Left lung (tissue), 10 donors: Measurements from ENCODE around the gene EFTUD2. TPM values are rescaled to one million over a fixed set of nuclear protein-coding genes. Genes with fewer than 3 reads are reported as not detected.

ENCODE experiments used
- ATAC-seq: fragments of 200-7000 bp; cut with Tn5 transposase; one replicate; pipeline ENCODE4 v1.9.1; 2020; ENCODE audit warnings: moderate library complexity
- DNase-seq, 4 donors: peaks; one replicate each; pipeline ENCODE4 v3.0.0-alpha.2; 2013 to 2020
- H3K27ac ChIP-seq, 2 donors: fragments of 200-600 bp; sonication (generic) in 1 of 2; one replicate each; pipeline versions ENCODE4 v1.5.0 to v1.8.0; 2020 to 2021
- H3K27me3 ChIP-seq, 2 donors: fragments of 200-600 bp; sonication (generic) in 1 of 2; one replicate each; pipeline versions ENCODE4 v1.5.0 to v1.8.0; 2020 to 2021
- H3K36me3 ChIP-seq, 2 donors: fragments of 200-600 bp; sonication (generic) in 1 of 2; one replicate each; pipeline versions ENCODE4 v1.5.0 to v1.8.0; 2020 to 2021
- H3K4me1 ChIP-seq, 2 donors: fragments of 200-600 bp; one replicate each; pipeline ENCODE4 v1.8.0; 2021
- H3K4me3 ChIP-seq, 2 donors: fragments of 200-600 bp; sonication (generic) in 1 of 2; one replicate each; pipeline versions ENCODE4 v1.5.0 to v1.8.0; 2020 to 2021; ENCODE audit warnings: mild to moderate bottlenecking in 1 of 2
- H3K9me3 ChIP-seq, 2 donors: fragments of 200-600 bp; sonication (generic) in 1 of 2; one replicate each; pipeline versions ENCODE4 v1.5.0 to v1.8.0; 2020 to 2021
- CTCF ChIP-seq, 2 donors: fragments of 200-600 bp; sonication (generic) in 1 of 2; IDR thresholded peaks; one replicate each; pipeline versions ENCODE4 v1.5.0 to v1.8.0; 2021; ENCODE audit warnings: antibody characterized with exemption in 2 of 2
- intact Hi-C, 2 donors: fragments of 100-400 bp; cut with DNase I; formaldehyde crosslinking; loops; one replicate each; pipeline versions ENCODE4 v1.11.2 to v1.14.2; 2022
- microRNA-seq, 2 donors: library from miRNA; unstranded; fragments of <30 nt; microRNA quantifications; one replicate each; pipeline ENCODE4, GENCODE V29; 2019
- polyA plus RNA-seq, 6 donors: library from polyadenylated mRNA; unstranded; fragments of 120-200 nt; gene quantifications; one replicate each; pipeline ENCODE4 v1.2.1, GENCODE V29; 2013; ENCODE audit not compliant: insufficient read length in 6 of 6
- total RNA-seq, 2 donors: library from RNA; stranded (reverse); fragmentation: NEBNext Ultra II Directional; extraction: Animal tissue kit (Norgen Biotek cat#: 25700); gene quantifications; one replicate each; pipeline ENCODE4 v1.2.1, GENCODE V29; 2021
- donor health status: DM: no; HTN: yes; CAD: no.
- donor health status: DM: no; HTN: no; CAD: no.

Gene EFTUD2
- total and polyA plus RNA-seq, 8 donors = 83.4 to 112 (median 95.1) TPM

GRCh38 chr17:44804302-44805089 is 94.7 kb downstream of the EFTUD2 start:
- H3K27me3 ChIP-seq = no peaks in the 10 kb centered on the region
- ATAC-seq (no peak), DNase-seq (no peak)
- TF ChIP-seq CTCF (IDR thresholded peaks at IDR 0.05) = no peak
- no peaks in the 10 kb centered on the region for H3K36me3 ChIP-seq
- H3K27ac ChIP-seq = no peak overlapping the region
- H3K4me1 ChIP-seq = no peaks in the 10 kb centered on the region
- intact Hi-C loops = no loop called here
- no peak overlapping the region for H3K4me3 ChIP-seq
- H3K9me3 ChIP-seq = no peaks in the 10 kb centered on the region

GRCh38 chr17:44801880-44802279 is 97.4 kb downstream of the EFTUD2 start:
- no peaks in the 10 kb centered on the region for H3K36me3 ChIP-seq
- H3K9me3 ChIP-seq = no peaks in the 10 kb centered on the region
- H3K27ac ChIP-seq = no peak overlapping the region
- TF ChIP-seq CTCF (IDR thresholded peaks at IDR 0.05) = no peak
- no peak overlapping the region for H3K4me3 ChIP-seq
- no peak for ATAC-seq
- H3K4me1 ChIP-seq = no peaks in the 10 kb centered on the region
- H3K27me3 ChIP-seq = no peaks in the 10 kb centered on the region
- intact Hi-C loops = no loop called here
- DNase-seq = no peak

Small RNAs within 50 kb of the gene (microRNA-seq; reads per million reads assigned to microRNA genes)
- gene MIR6783 = 0 reads per million in 2 donors

Other genes starting within 250 kb of the EFTUD2 start
- gene MEIOC, start 243.0 kb downstream of the EFTUD2 start, total RNA-seq = not detected
- gene MEIOC, start 243.0 kb downstream of the EFTUD2 start, polyA plus RNA-seq = 1 to 10 TPM in 5 of 6 donors, under 1 TPM in 1; 0.91 to 1.6 (median 1.2) TPM
- gene CCDC43, start 209.7 kb downstream of the EFTUD2 start, total RNA-seq = 10 to 100 TPM; 20.3 to 22.0 TPM
- gene CCDC43, start 209.7 kb downstream of the EFTUD2 start, polyA plus RNA-seq = 10 to 100 TPM; 26.7 to 33.2 (median 32.0) TPM
- gene DBF4B, start 190.8 kb downstream of the EFTUD2 start, total RNA-seq = 1 to 10 TPM; 5.6 to 5.7 TPM
- gene DBF4B, start 190.8 kb downstream of the EFTUD2 start, polyA plus RNA-seq = 10 to 100 TPM; 13.9 to 18.8 (median 17.5) TPM
- gene ADAM11, start 140.5 kb downstream of the EFTUD2 start, total RNA-seq = under 1 TPM; 0.13 to 0.64 TPM
- gene ADAM11, start 140.5 kb downstream of the EFTUD2 start, polyA plus RNA-seq = 1 to 10 TPM; 1.1 to 4.2 (median 3.0) TPM
- gene GJC1, start 69.2 kb downstream of the EFTUD2 start, total RNA-seq = 10 to 100 TPM; 17.3 to 18.8 TPM
- gene GJC1, start 69.2 kb downstream of the EFTUD2 start, polyA plus RNA-seq = 10 to 100 TPM; 43.3 to 52.9 (median 46.4) TPM
- 10 to 100 TPM; 17.1 to 19.5 TPM for gene HIGD1B, start 51.6 kb downstream of the EFTUD2 start, total RNA-seq
- gene HIGD1B, start 51.6 kb downstream of the EFTUD2 start, polyA plus RNA-seq = 10 to 100 TPM; 11.0 to 21.7 (median 17.0) TPM
- under 1 TPM in 1 of 2 donors, not detected in 1; 0.15 TPM for gene GFAP, start 16.1 kb upstream of the EFTUD2 start, total RNA-seq
- gene GFAP, start 16.1 kb upstream of the EFTUD2 start, polyA plus RNA-seq = 1 to 10 TPM in 1 of 6 donors, under 1 TPM in 4, not detected in 1; 0.14 to 1.1 (median 0.55) TPM
- gene KIF18B, start 48.3 kb upstream of the EFTUD2 start, total RNA-seq = 1 to 10 TPM; 2.9 to 6.0 TPM
- gene KIF18B, start 48.3 kb upstream of the EFTUD2 start, polyA plus RNA-seq = 10 to 100 TPM; 11.0 to 24.5 (median 15.1) TPM
- gene C1QL1, start 68.9 kb upstream of the EFTUD2 start, total RNA-seq = under 1 TPM in 1 of 2 donors, not detected in 1; 0.70 TPM
- gene C1QL1, start 68.9 kb upstream of the EFTUD2 start, polyA plus RNA-seq = 1 to 10 TPM; 1.5 to 2.9 (median 2.4) TPM
- 10 to 100 TPM; 20.5 to 30.8 TPM for gene DCAKD, start 152.2 kb upstream of the EFTUD2 start, total RNA-seq
- 10 to 100 TPM; 42.2 to 50.8 (median 48.1) TPM for gene DCAKD, start 152.2 kb upstream of the EFTUD2 start, polyA plus RNA-seq
- 100 to 1,000 TPM; 123 to 129 TPM for gene NMT1, start 161.9 kb upstream of the EFTUD2 start, total RNA-seq
- 10 to 100 TPM; 59.8 to 73.2 (median 64.6) TPM for gene NMT1, start 161.9 kb upstream of the EFTUD2 start, polyA plus RNA-seq
- 10 to 100 TPM; 41.0 to 49.1 TPM for gene PLCD3, start 233.1 kb upstream of the EFTUD2 start, total RNA-seq
- 10 to 100 TPM; 12.5 to 20.1 (median 15.5) TPM for gene PLCD3, start 233.1 kb upstream of the EFTUD2 start, polyA plus RNA-seq
- 10 to 100 TPM; 10.6 to 15.7 TPM for gene ACBD4, start 236.2 kb upstream of the EFTUD2 start, total RNA-seq
- gene ACBD4, start 236.2 kb upstream of the EFTUD2 start, polyA plus RNA-seq = 10 to 100 TPM; 12.5 to 15.9 (median 15.0) TPM
- gene HEXIM1, start 249.0 kb upstream of the EFTUD2 start, total RNA-seq = 10 to 100 TPM; 27.3 to 34.6 TPM
- 10 to 100 TPM; 32.1 to 41.5 (median 37.1) TPM for gene HEXIM1, start 249.0 kb upstream of the EFTUD2 start, polyA plus RNA-seq